ENCODE measurements around the gene VARS2.

- TF ChIP-seq CTCF (conservative IDR thresholded peaks at IDR 0.05) (no peak), EZH2 (IDR thresholded peaks at IDR 0.05; ENCODE audit: low read depth) (no peak)
These were observed 13.1 kb upstream of the VARS2 start for GRCh38 chr6:30900863-30901417.

All from PC-9 (cell line).